GM19324 (cell line): ENCODE results near the gene PPP1R9B.

Experiments used
- ATAC-seq: cut with Tn5 transposase; IDR thresholded peaks from one replicate; pipeline ENCODE4 v1.9.1; 2021; ENCODE audit warnings: mild to moderate bottlenecking, moderate library complexity; ENCODE audit not compliant: unreplicated experiment, low FRiP score

The PPP1R9B gene

GRCh38 chr17:50111673-50112655, 38.5 kb downstream of the PPP1R9B start:
- ATAC-seq: no peak

DNA sequence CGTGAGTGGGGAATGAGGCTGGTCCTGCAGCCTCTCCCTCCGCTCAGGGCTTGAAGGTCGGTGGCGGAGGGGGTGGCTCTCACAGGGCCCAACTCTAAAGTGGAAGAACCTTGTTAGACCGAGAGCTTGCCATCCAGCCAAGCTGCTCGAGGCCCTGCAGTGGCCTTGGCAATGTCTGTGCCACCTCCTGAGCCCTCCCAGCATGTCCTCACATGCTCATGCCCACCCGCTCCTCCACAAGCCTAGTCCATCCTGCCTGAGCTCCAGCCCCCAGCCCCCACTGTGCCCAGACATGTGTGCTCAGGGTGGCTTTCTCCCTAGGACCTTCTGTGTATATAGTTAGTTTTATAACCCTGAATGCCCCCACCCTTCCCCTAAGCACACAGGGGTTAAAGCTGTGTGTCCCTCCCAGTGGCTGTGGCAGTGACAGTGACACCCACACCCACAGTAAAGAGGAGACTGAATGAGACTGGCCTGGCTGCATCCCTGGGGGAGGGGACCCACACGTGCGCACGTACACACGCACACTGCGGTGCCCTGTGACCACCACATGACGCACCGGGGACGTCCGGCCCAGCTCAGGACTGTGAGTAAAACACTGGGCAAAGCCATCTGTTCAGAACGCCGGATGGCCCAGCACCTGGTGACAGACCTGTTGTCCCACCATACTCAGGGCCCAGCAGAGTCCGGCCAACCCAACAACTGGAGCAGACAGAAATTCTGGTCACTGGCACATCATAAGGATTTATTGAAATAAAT, 39.7 kb downstream of the PPP1R9B start:
- no peak for ATAC-seq

- no peak for ATAC-seq
These were observed 40.7 kb downstream of the PPP1R9B start for GRCh38 chr17:50109785-50110184.

DNA sequence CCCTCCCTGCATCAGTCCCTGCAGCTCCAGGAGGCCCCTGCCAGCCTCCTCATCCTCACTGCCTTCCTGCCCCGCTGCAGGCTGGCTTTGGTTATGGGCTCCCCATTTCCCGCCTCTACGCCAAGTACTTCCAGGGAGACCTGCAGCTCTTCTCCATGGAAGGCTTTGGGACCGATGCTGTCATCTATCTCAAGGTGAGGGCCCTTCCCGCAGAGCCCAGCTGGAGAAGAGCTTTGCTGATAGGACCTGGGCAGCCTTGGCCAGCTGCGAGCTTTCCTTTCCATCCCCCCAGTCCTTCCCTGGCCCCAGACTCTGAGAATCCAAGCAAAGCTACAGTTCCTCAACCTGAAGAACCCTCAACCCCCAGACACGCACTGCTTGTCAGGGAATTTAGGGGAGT, 41.3 kb downstream of the PPP1R9B start:
- no peak for ATAC-seq

DNA sequence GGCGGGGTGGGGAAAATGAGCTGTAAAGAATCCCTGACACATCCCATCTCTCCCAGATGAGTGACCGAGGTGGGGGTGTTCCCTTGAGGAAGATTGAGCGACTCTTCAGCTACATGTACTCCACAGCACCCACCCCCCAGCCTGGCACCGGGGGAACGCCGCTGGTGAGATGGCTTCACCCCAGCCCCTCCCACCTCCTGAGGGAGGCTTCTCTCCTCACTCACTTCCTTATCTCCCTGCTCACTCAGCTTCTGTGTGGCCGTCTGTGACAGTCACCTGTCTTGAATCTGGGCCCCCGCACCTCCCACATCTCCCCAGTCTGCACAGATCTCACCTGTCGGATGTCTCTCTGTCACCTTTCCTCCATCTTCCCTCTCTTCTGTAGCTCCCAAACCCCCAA, 41.9 kb downstream of the PPP1R9B start:
- no peak for ATAC-seq

DNA sequence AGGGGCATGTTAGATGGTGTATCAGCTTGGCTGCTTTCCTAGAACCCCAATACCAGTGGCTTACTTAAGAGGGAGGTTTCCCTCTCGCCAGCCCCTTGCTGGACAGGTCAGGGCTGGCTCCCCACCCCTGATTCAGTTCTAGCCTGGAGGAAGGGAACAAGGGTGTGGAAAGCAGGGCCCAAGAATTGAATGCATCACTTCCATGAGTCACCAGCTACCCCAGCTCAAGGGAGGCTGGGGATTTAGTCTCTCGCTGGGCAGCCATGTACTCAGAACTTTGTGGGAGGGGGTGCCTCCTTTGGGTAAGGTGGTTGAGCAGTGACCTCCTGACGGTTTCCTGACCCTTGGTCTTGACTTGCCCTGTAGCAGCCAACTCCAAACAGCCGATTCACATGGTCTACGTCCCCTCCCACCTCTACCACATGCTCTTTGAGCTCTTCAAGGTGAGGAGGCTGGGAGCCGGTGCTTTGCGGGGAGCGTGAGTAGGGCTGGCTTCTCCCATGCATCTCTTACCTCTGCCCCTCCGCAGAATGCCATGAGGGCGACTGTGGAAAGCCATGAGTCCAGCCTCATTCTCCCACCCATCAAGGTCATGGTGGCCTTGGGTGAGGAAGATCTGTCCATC, 42.6 kb downstream of the PPP1R9B start:
- ATAC-seq: no peak

DNA sequence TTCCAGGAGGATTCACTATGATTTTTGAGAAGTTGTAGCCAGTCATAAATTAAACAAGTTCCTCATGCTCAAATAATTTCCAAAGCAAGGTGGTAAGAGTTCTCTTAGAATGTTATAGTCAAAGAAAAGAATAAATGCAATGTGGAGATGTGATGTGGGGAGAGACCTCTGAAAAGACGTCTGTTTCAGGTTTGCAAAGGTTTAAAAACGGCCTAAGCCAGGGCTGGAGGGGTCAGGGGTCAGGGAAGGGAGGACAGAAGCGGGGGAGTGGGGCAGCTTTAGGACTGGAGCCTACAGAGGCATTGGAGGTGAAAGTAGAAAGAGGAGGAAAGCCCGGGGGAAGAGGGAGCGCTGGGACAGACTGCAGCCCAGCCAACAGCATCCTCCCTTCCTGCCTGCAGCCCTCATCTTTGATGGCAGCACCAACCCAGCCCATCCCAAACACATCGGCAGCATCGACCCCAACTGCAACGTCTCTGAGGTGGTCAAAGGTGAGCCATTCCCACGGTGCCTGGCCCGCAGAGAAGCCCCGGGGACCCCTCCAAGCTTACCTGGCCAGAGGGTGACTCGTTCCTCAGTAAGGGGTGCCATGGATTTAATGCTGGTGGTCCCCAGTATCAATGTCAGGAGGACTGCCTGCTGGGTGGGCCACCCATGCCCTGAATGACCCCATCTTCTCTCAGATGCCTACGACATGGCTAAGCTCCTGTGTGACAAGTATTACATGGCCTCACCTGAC, 43.9 kb downstream of the PPP1R9B start:
- no peak for ATAC-seq

GRCh38 chr17:50105811-50106210, 44.7 kb downstream of the PPP1R9B start:
- ATAC-seq: no peak

GRCh38 chr17:50103941-50104340, 46.5 kb downstream of the PPP1R9B start:
- ATAC-seq: no peak

DNA sequence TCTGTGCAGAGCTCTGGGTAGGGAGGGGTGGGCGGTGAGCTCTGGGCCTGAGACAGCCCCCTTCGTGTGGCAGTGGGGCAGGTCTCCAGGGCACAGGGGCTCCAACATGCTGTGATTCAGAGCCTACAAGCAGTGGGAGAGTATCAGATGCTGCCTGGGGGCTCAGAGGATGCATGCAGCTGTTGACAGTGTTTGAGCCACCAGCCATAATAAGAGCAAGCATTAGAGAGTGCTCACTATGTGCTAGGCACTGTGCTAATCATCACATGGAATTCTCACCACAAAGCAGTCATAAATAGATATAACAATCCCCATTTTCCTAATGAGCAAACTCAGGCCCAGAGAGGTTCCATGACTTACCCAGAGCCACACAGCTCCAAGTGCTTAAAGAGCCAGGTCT, 47.2 kb downstream of the PPP1R9B start:
- ATAC-seq: no peak

DNA sequence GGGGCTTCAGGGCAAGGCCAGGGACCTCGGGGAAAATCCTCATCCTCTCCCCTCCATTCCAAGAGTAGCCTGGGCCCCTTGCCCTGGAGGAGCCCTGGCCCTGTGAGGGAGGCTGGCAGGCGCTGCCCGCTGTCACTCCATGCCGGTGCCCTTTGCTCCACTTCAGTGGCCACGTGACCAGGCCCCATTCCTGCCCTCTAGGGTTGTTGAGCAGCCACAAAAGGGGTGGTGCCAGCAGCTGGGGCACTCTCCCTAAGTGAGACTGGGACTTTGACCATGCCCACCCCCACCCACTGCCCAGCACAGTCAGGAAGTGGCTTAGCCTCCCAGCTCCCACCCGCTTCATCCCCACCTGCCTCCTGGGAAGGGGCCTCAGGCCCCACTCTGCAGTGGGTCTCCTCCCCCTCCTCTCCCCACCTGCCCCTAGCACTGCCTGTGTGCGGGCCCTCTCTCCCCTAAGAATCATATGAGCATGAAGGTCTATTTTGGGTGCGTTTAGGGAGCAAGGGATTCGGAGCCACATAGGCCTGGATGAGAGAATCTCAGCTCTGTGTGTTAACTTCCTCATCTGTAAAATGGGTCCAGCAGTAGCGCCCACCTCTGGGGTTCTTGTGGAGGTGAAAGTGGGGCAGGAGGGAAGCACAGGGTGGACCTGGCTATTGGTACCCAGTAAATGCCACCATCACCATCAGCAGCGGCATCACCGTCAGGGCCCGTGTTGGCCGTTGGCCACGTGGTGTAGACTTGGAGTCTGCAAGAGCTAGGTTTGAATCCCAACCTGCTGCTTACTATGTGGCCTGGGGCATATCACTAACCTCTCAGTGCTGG, 48.1 kb downstream of the PPP1R9B start:
- ATAC-seq: no peak

GRCh38 chr17:50101346-50102163, 48.9 kb downstream of the PPP1R9B start:
- ATAC-seq: no peak

DNA sequence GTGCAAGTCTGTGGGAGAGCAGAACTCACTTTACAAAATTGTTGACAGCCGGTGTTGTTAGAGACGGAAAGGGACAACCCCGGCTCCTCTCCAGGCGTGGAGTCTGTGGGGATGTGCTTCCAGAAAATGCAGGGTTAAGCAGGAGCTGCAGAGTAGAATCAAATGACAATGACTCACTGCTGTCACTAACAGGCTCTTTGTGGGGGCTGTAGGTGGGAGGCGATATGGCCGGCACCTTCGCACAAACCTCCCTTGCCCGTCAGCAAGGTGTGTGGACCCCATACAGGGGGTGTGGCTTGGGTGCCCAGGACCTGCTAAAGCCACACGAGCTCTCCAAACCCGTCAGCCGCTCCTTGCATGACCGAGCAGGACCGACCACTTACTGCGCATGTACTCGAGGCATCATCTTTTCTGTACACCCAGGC, 49.5 kb downstream of the PPP1R9B start:
- ATAC-seq: no peak

DNA sequence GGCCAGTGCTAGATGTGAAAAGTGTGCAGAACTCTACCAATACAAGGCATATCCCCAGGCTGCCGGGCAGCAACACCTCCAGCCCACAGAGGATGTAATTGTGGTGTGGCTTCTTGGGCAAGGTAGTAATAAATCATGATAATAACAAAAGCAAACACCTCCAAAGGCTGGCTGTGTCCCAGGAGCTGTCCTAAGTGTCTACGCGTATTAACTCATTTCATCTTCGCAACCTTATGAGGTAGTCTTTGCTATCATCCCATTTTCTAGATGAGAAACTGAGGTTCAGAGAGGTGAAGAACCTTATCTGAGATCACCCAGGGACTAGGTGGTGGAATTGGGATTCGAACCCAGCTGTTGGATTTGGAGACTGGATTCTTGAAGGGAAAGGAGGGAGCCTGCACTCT, 50.0 kb downstream of the PPP1R9B start:
- ATAC-seq: no peak

DNA sequence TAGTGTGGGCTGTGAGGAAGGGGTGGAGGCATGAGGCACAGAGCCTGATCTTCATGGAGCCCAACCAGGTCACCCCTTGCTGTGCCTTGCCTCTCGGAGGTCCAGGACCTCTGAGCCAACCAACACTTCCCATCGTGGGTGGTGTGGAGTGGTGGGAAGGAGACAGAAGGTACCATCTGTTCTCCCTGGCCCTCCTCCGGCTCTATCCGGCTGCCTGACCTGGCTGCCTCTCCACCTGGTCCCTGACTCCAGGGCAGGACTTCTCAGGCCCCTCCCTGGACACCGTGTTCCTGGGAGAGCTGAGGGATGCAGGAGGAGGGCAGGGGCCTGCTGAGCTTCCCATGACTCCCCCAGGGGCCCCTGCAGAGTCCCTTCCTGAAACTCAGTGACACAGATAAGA, 51.5 kb downstream of the PPP1R9B start:
- no peak for ATAC-seq

DNA sequence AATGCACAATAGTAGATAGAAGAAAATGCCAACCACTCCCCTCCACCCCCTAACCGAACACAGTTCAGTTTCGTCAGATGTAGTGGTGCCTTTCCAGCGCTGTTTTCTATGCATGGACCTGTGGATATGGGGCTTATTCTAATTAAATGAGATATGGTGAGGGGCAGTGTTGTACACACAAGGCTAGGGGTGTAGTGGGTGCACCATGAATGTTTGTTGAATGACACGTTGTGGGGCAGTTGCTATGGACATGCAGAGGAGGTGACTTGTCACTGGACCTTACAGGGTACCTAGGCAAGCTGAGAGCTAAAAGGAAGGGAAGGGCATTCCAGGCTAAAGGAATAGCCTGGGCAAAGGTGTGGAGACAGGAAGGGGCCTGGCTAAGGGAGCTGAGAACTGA, 51.9 kb downstream of the PPP1R9B start:
- ATAC-seq: no peak

DNA sequence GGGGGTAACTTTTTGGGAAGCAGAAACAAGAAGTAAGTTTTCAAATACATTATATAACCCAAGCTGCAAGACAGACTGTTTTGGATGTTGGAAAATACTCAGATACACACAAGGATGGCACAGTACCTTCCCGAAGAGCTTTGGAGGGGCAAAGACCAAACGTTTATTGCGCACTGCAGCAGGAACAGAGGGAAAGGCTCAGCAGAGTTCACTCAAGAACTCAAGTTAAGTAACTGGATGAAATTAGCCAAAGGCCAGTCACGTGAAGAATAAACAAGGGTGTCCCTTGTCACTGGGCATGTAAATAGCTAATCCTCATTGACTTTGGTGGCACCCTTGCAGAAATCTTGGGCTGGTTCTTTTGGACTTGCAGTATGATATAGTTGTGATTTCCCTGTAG, 52.6 kb downstream of the PPP1R9B start:
- no peak for ATAC-seq

- no peak for ATAC-seq
These were observed 53.0 kb downstream of the PPP1R9B start for GRCh38 chr17:50097455-50097854.

DNA sequence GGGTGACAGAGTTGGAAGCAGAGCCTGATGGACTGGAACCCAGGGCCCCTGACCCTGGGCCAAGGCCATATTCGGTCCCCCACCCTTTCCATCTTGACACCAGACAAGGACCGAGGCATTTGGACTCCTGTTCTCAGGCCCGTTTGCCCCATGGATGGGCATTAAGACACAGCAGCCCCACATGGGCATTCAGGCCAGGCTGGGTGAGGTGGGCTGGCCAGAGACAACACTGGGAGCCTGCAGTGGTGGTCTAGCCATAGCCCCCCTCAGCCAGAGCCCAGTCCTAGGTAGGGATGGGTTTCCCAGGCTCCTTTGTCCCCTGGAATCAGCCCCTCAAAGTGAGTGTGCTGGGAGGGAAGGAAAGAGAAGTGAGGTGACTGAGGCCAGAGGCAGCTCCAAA, 53.7 kb downstream of the PPP1R9B start:
- ATAC-seq: no peak
